ENCODE measurements around the gene RALGAPA2.

The RALGAPA2 gene

GRCh38 chr20:20628314-20628713 lies 84.1 kb downstream of the RALGAPA2 start:
- DNase-seq (ENCODE audit: low spot score) = no peak

GRCh38 chr20:20627471-20627870 lies 85.0 kb downstream of the RALGAPA2 start:
- no peak for DNase-seq (ENCODE audit: low spot score)

GRCh38 chr20:20624914-20625313 lies 87.5 kb downstream of the RALGAPA2 start:
- DNase-seq (ENCODE audit: low spot score) = no peak

GRCh38 chr20:20621195-20621594 lies 91.2 kb downstream of the RALGAPA2 start:
- DNase-seq (ENCODE audit: low spot score) = no peak

- DNase-seq (ENCODE audit: low spot score) = no peak
These were observed 98.1 kb downstream of the RALGAPA2 start for GRCh38 chr20:20614391-20614790.

GRCh38 chr20:20612251-20612650 lies 100.2 kb downstream of the RALGAPA2 start:
- DNase-seq (ENCODE audit: low spot score) = no peak

- DNase-seq (ENCODE audit: low spot score) = no peak
These were observed 101.3 kb downstream of the RALGAPA2 start for GRCh38 chr20:20611167-20611566.

- DNase-seq (ENCODE audit: low spot score) = no peak
These were observed 102.9 kb downstream of the RALGAPA2 start for GRCh38 chr20:20609522-20609921.

- DNase-seq (ENCODE audit: low spot score) = no peak
These were observed 103.8 kb downstream of the RALGAPA2 start for GRCh38 chr20:20608641-20609040.

- DNase-seq (ENCODE audit: low spot score) = no peak
These were observed 104.4 kb downstream of the RALGAPA2 start for GRCh38 chr20:20608041-20608440.

- DNase-seq (ENCODE audit: low spot score) = no peak
These were observed 105.6 kb downstream of the RALGAPA2 start for GRCh38 chr20:20606881-20607280.

GRCh38 chr20:20606050-20606449 lies 106.4 kb downstream of the RALGAPA2 start:
- no peak for DNase-seq (ENCODE audit: low spot score)

GRCh38 chr20:20604907-20605306 lies 107.5 kb downstream of the RALGAPA2 start:
- DNase-seq (ENCODE audit: low spot score) = no peak

GRCh38 chr20:20604357-20604756 lies 108.1 kb downstream of the RALGAPA2 start:
- no peak for DNase-seq (ENCODE audit: low spot score)

- DNase-seq (ENCODE audit: low spot score) = no peak
These were observed 109.0 kb downstream of the RALGAPA2 start for GRCh38 chr20:20603339-20603990.

- no peak for DNase-seq (ENCODE audit: low spot score)
These were observed 114.5 kb downstream of the RALGAPA2 start for GRCh38 chr20:20597966-20598365.

- DNase-seq (ENCODE audit: low spot score) = no peak
These were observed 118.3 kb downstream of the RALGAPA2 start for GRCh38 chr20:20594171-20594530.

GRCh38 chr20:20593447-20594170 lies 118.8 kb downstream of the RALGAPA2 start:
- DNase-seq (ENCODE audit: low spot score) = no peak

GRCh38 chr20:20585146-20585545 lies 127.3 kb downstream of the RALGAPA2 start:
- DNase-seq (ENCODE audit: low spot score) = no peak

GRCh38 chr20:20582734-20583133 lies 129.7 kb downstream of the RALGAPA2 start:
- DNase-seq (ENCODE audit: low spot score) = no peak

- no peak for DNase-seq (ENCODE audit: low spot score)
These were observed 132.3 kb downstream of the RALGAPA2 start for GRCh38 chr20:20580139-20580538.

GRCh38 chr20:20578838-20579237 lies 133.6 kb downstream of the RALGAPA2 start:
- DNase-seq (ENCODE audit: low spot score) = no peak

GRCh38 chr20:20573797-20574196 lies 138.6 kb downstream of the RALGAPA2 start:
- no peak for DNase-seq (ENCODE audit: low spot score)
